ENCODE measurements around the gene OR4K1. TPM values are rescaled to one million over a fixed set of nuclear protein-coding genes. Genes with fewer than 3 reads are reported as not detected.

The OR4K1 gene
- total RNA-seq, 1 donor from 2014 or later = not detected

DNA sequence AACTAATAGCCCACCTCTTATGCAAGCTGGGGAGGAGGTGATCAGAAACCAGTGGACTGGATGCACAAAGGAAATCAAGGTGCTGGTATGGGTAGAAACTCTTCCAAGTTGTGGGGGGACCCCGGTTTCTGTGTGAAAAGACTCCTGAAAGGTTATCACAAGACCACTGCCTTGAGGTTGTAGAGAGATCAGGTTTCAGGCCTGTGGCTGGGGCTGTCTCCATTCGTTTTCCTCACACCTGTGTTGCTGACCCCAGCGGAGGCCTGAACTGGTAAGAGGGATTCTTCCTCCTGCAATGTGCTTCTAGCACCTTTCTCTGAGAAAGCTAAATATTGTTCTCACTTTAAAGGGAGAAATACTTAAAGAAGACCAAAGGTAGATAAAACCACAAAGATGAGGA lies 19.6 kb upstream of the OR4K1 start:
- TF ChIP-seq, protein P1, sequence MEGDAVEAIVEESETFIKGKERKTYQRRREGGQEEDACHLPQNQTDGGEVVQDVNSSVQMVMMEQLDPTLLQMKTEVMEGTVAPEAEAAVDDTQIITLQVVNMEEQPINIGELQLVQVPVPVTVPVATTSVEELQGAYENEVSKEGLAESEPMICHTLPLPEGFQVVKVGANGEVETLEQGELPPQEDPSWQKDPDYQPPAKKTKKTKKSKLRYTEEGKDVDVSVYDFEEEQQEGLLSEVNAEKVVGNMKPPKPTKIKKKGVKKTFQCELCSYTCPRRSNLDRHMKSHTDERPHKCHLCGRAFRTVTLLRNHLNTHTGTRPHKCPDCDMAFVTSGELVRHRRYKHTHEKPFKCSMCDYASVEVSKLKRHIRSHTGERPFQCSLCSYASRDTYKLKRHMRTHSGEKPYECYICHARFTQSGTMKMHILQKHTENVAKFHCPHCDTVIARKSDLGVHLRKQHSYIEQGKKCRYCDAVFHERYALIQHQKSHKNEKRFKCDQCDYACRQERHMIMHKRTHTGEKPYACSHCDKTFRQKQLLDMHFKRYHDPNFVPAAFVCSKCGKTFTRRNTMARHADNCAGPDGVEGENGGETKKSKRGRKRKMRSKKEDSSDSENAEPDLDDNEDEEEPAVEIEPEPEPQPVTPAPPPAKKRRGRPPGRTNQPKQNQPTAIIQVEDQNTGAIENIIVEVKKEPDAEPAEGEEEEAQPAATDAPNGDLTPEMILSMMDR (IDR thresholded peaks at IDR 0.05; ENCODE audit: unreplicated experiment) = no peak
- Mint-ChIP-seq H3K4me1 (ENCODE audit: low read depth) (no peaks in the 10 kb centered on the region), H3K4me3 (ENCODE audit: low read depth) (no peak overlapping the region), H3K36me3 (ENCODE audit: insufficient read depth) (peaks cover 1% of the 10 kb centered on the region), H3K27me3 (no peaks in the 10 kb centered on the region), H3K9me3 (ENCODE audit: low read depth) (peaks cover 76% of the 10 kb centered on the region), H3K27ac (no peak overlapping the region)
- no peak for DNase-seq (ENCODE audit: low spot score, unreplicated experiment)

DNA sequence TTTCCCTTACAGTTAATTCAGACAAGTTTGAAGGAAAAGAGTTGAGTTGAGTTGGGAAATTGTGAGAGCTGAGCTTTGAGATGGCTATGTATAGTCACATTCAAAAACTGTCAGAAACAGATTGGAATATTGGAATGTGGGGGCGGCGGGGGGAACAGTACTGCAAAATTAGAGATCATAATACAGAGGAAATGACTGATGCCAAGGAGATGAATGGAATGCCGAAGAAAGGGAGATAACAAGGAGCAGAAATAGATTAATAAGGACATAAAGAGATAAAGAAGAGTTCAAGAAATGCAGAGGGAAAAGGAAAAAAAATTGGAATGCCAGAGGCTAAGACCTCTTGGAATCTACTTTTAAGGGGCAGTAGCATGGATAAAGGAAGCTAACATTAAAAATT lies 13.5 kb upstream of the OR4K1 start:
- no peak overlapping the region for H3K4me3 Mint-ChIP-seq (ENCODE audit: low read depth)
- no peak overlapping the region for H3K27ac Mint-ChIP-seq
- no peaks in the 10 kb centered on the region for H3K4me1 Mint-ChIP-seq (ENCODE audit: low read depth)
- no peaks in the 10 kb centered on the region for H3K27me3 Mint-ChIP-seq
- H3K9me3 Mint-ChIP-seq (ENCODE audit: low read depth) = peaks cover 24% of the 10 kb centered on the region
- TF ChIP-seq, protein P1 (IDR thresholded peaks at IDR 0.05; ENCODE audit: unreplicated experiment) = no peak
- H3K36me3 Mint-ChIP-seq (ENCODE audit: insufficient read depth) = no peaks in the 10 kb centered on the region
- DNase-seq (ENCODE audit: low spot score, unreplicated experiment) = no peak

DNA sequence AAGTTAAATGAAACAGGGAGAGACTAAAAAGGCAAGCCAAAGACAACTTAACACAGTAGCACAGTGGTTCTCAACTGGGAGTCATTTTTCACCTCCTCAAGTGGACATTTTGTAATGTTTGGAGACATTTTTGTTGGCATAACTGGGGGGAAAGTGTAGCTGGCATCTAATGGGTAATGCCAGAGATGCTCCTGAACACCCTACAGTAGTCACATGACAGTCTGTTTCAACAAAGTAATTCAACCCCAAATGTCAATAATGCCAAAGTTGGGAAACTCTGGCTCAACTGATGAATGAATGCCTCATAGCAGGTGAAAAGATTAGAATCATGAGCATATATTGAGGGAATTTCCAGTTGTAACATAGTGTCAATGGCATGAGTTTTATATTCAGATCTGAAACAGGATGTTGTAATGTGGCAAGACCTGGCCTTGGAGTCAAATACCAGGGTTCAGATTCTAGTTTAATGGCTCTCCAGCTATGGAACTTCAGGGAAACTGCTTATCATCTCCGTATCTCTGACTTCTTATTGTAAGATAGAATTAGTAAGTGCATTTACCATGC lies 12.7 kb upstream of the OR4K1 start:
- TF ChIP-seq, protein P1 (IDR thresholded peaks at IDR 0.05; ENCODE audit: unreplicated experiment) = no peak
- H3K4me3 Mint-ChIP-seq (ENCODE audit: low read depth) = no peak overlapping the region
- H3K36me3 Mint-ChIP-seq (ENCODE audit: insufficient read depth) = no peaks in the 10 kb centered on the region
- no peak for DNase-seq (ENCODE audit: low spot score, unreplicated experiment)
- H3K27me3 Mint-ChIP-seq = no peaks in the 10 kb centered on the region
- peaks cover 16% of the 10 kb centered on the region for H3K9me3 Mint-ChIP-seq (ENCODE audit: low read depth)
- no peak overlapping the region for H3K27ac Mint-ChIP-seq
- no peaks in the 10 kb centered on the region for H3K4me1 Mint-ChIP-seq (ENCODE audit: low read depth)

DNA sequence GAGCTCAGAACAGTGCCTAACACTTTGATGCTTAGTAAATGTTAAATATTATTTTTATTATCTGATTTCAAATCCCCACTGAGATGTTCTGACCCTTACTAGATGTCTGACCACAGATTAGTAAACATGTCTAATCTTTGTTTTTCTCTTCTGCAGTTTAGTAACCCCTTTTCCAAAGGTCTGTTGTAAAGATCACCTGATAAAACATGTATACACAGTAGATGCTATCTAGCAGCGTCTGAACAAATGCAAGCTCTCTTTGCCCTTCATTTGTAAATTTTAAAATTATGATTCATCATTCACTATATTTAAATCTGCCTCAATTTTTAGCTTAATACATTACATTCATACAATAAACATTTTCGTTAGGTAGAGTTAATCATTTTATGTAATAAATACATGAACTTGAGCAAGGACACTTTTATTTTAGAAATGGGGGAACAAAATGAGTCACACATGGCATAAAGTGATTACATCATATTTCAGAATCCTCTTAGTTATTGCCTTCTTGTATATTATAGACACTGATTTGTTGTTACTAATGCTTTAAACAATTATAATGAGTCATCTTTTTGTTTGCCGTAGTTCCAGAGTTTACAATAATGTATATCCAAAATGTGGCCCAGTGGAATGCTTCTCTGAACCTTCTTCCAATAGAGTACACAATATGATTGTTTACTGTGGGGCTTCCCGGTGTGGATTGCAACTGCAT lies 12.0 kb upstream of the OR4K1 start:
- Mint-ChIP-seq H3K27ac (no peak overlapping the region), H3K4me3 (ENCODE audit: low read depth) (no peak overlapping the region), H3K9me3 (ENCODE audit: low read depth) (peaks cover 10% of the 10 kb centered on the region)

DNA sequence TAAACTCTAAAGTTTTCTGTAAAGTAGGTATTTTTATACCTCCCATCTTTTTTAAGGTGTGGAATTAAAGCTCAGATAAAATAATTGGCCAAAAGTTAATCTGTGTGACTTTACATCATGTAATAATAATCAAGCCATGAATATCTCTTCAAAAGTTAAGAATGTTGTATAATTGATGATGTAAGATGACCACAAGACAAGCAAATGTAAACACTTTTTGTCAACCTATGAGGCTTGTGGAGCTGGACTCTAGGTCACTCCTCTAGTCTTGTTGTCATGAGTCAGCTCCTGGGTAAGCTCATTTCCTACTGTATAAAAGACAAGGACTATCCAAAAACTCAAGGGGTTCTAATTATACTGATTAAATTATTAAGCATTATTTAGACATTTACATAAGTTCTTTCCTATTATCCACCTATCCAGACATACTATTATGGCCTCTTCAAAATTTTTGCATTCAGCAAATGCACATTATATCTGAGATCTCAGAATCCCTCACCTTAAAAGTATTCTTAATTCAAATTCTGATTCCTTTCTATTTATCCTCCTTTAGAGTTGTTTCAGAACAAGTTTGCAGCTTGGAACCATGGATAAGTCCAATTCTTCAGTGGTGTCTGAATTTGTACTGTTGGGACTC lies 10.6 kb upstream of the OR4K1 start, which contains the start of gene OR4K5:
OR4K5 (plus strand) TSS at position 587 of the 637 bp plus-strand sequence; CDS start at position 587, 0 bp downstream.
- Mint-ChIP-seq H3K4me3 (ENCODE audit: low read depth) (no peak within 1 kb of the TSS), H3K36me3 (ENCODE audit: insufficient read depth) (peaks cover 1% of the 10 kb centered on the region), H3K27ac (no peak within 1 kb of the TSS), H3K4me1 (ENCODE audit: low read depth) (no peaks in the 10 kb centered on the region), H3K27me3 (no peaks in the 10 kb centered on the region), H3K9me3 (ENCODE audit: low read depth) (peaks cover 8% of the 10 kb centered on the region)
- TF ChIP-seq, protein P1 (IDR thresholded peaks at IDR 0.05; ENCODE audit: unreplicated experiment) = no peak
- no peak for DNase-seq (ENCODE audit: low spot score, unreplicated experiment)

More for the DNA sequence above, 12.0 kb upstream of the OR4K1 start:
- Mint-ChIP-seq H3K36me3 (ENCODE audit: insufficient read depth) (no peaks in the 10 kb centered on the region), H3K4me1 (ENCODE audit: low read depth) (no peaks in the 10 kb centered on the region), H3K27me3 (no peaks in the 10 kb centered on the region)
- no peak for DNase-seq (ENCODE audit: low spot score, unreplicated experiment)
- TF ChIP-seq, protein P1 (IDR thresholded peaks at IDR 0.05; ENCODE audit: unreplicated experiment) = no peak
